K562 (cell line): ENCODE measurements around the gene SEPTIN6. TPM values are rescaled to one million over a fixed set of nuclear protein-coding genes. Genes with fewer than 3 reads are reported as not detected.
A peak's percentile ranks its signal among the peaks of the same experiment; 100 is the strongest.

ENCODE experiments used
- ATAC-seq: fragments of 200-7000 bp; cut with Tn5 transposase; 3 replicates; pipeline ENCODE4 v1.9.1; 2020; ENCODE audit warnings: moderate library complexity
- BruUV-seq: library from RNA; stranded (reverse); fragments of 400-500 nt; replicated peaks from 2 replicates; lab custom pipeline; 2021; lab: Mats Ljungman, UMichigan
- CTCF ChIA-PET: fragments of 300-600 bp; formaldehyde crosslinking; extraction: SDS; loops from one replicate; lab custom pipeline; 2021; ENCODE audit warnings: low intra/inter-chr PET ratio; lab: Yijun Ruan, JAX
- POLR2A ChIA-PET: fragments of 300-600, 350-650 bp; sonication (Branson Sonifier 250); formaldehyde crosslinking; extraction: SDS; loops from one replicate; lab custom pipeline; 2021; ENCODE audit warnings: antibody characterized with exemption, inconsistent platforms; lab: Yijun Ruan, JAX
- DNase-seq, 4 experiments: peaks; one replicate each; pipeline versions ENCODE4 v3.0.0 to v3.0.0-alpha.2; 2011 to 2018; ENCODE audit warnings: low spot score in 3 of 4, mixed read lengths in 3 of 4; ENCODE audit errors: extremely low read depth in 1 of 4
- FAIRE-seq: peaks from 2 replicates; lab custom pipeline; 2011; peaks lifted over from hg19 to GRCh38; lab: Jason Lieb, UNC
- H2AFZ ChIP-seq: 2 replicates; pipeline ENCODE4 v1.6.0; 2011; ENCODE audit warnings: low read depth, low read length, control low read depth, inconsistent platforms
- H3K27ac ChIP-seq: fragments of 200-600 bp; 3 replicates; pipeline ENCODE4 v1.8.0; 2011; ENCODE audit warnings: low read depth, mild to moderate bottlenecking, control low read depth, inconsistent platforms, low read length, moderate library complexity, mixed read lengths; ENCODE audit errors: extremely low read depth
- H3K27me3 ChIP-seq, 2 experiments: fragments of 300-600 bp in 1 of 2; 2 replicates in 1 of 2; 3 replicates in 1 of 2; pipeline versions ENCODE4 v1.6.0 to v1.8.0; 2011; ENCODE audit warnings: inconsistent platforms in 2 of 2, low read length in 2 of 2, mild to moderate bottlenecking in 1 of 2, mixed read lengths in 1 of 2, moderate library complexity in 1 of 2; ENCODE audit not compliant: control insufficient read depth in 2 of 2, insufficient read depth in 2 of 2
- H3K36me3 ChIP-seq: fragments of 300-600 bp; 3 replicates; pipeline ENCODE4 v1.8.0; 2011; ENCODE audit warnings: mild to moderate bottlenecking, low read length, inconsistent platforms; ENCODE audit not compliant: control insufficient read depth, insufficient read depth
- H3K4me1 ChIP-seq, 2 experiments: fragments of 200-600 bp in 1 of 2; replicated peaks in 1 of 2; 2 replicates in 1 of 2; 3 replicates in 1 of 2; pipeline versions ENCODE4 v1.5.1 to v1.8.0; 2011; ENCODE audit warnings: inconsistent platforms in 2 of 2, low read length in 2 of 2, mild to moderate bottlenecking in 1 of 2, mixed read lengths in 1 of 2, moderate library complexity in 1 of 2; ENCODE audit not compliant: control insufficient read depth in 2 of 2, insufficient read depth in 2 of 2
- H3K4me2 ChIP-seq: 2 replicates; pipeline ENCODE4 v1.6.1; 2011; ENCODE audit warnings: low read length, control low read depth, inconsistent platforms, mixed read lengths; ENCODE audit not compliant: insufficient read depth
- H3K4me3 ChIP-seq: fragments of 200-600 bp; sonication (generic), shearing (Covaris generic); 2 replicates; pipeline ENCODE4 v1.5.1; 2016; ENCODE audit warnings: control low read depth, inconsistent platforms
- H3K79me2 ChIP-seq: fragments of 200-600 bp; 3 replicates; pipeline ENCODE4 v1.8.0; 2011; ENCODE audit warnings: low read length, inconsistent platforms; ENCODE audit not compliant: control insufficient read depth, insufficient read depth
- H3K9ac ChIP-seq, 2 experiments: 2 replicates each; pipeline versions ENCODE4 v1.6.0 to v1.6.1; 2011; ENCODE audit warnings: low read depth in 2 of 2, low read length in 2 of 2, control low read depth in 1 of 2, inconsistent platforms in 1 of 2, mild to moderate bottlenecking in 1 of 2, mixed read lengths in 1 of 2; ENCODE audit not compliant: insufficient read depth in 1 of 2
- H3K9me1 ChIP-seq: one replicate; pipeline ENCODE4 v1.6.0; 2011; ENCODE audit warnings: inconsistent platforms, mild to moderate bottlenecking, low read length, moderate library complexity; ENCODE audit not compliant: control insufficient read depth, insufficient read depth
- H3K9me3 ChIP-seq: replicated peaks from 2 replicates; pipeline ENCODE4 v1.5.1; 2011; ENCODE audit warnings: low read depth, low read length, inconsistent platforms; ENCODE audit not compliant: control insufficient read depth, insufficient read depth
- H4K20me1 ChIP-seq: replicated peaks from 2 replicates; pipeline ENCODE4 v1.6.1; 2011; ENCODE audit warnings: low read length, inconsistent platforms, mixed read lengths; ENCODE audit not compliant: control insufficient read depth, insufficient read depth
- ARHGAP35 ChIP-seq: fragments of 450-650 bp; IDR thresholded peaks from 2 replicates; pipeline ENCODE4 v1.6.1; 2018; ENCODE audit not compliant: partially characterized antibody
- ATF2 ChIP-seq: sonication (generic); formaldehyde crosslinking; IDR thresholded peaks from 2 replicates; pipeline ENCODE4 v1.8.1; 2022; ENCODE audit warnings: missing genetic modification reagents
- FOSL1 ChIP-seq: fragments of 200-800 bp; sonication (Bioruptor generic); conservative IDR thresholded peaks from 2 replicates; pipeline ENCODE4 v1.6.1; 2016; ENCODE audit warnings: missing genetic modification characterization, missing compliant biosample characterization
- FOXJ2 ChIP-seq: fragments of 200-800 bp; sonication (Bioruptor generic); IDR thresholded peaks from 2 replicates; pipeline ENCODE4 v1.6.1; 2016; ENCODE audit warnings: missing genetic modification characterization, missing compliant biosample characterization
- PHF8 ChIP-seq: fragments of 200-600 bp; sonication (generic); IDR thresholded peaks from 2 replicates; pipeline ENCODE4 v1.6.1; 2012; ENCODE audit warnings: mixed run types, mild to moderate bottlenecking, inconsistent platforms, low read length, moderate library complexity, borderline replicate concordance
- POLR3G ChIP-seq: IDR thresholded peaks from 2 replicates; pipeline ENCODE4 v1.6.1; 2011; ENCODE audit not compliant: insufficient read length, insufficient replicate concordance; ENCODE audit errors: extremely low read depth
- SFPQ ChIP-seq: fragments of 200-400 bp; formaldehyde crosslinking; IDR thresholded peaks from 2 replicates; pipeline ENCODE4 v1.6.1; 2017; ENCODE audit warnings: mild to moderate bottlenecking, low read depth, low read length, moderate library complexity
- ZNF785 ChIP-seq: fragments of 250-450 bp; sonication (Bioruptor Pico); IDR thresholded peaks from 2 replicates; pipeline ENCODE4 v1.4.0; 2020; ENCODE audit warnings: mild to moderate bottlenecking
- WGBS: fragments of 100-300 bp; shearing (Covaris generic); methylation state at CpG from one replicate; pipeline ENCODE4 v1.1.6; 2016; ENCODE audit warnings: low coverage, mixed read lengths; ENCODE audit not compliant: insufficient coverage; ENCODE audit errors: missing lambda C conversion rate; 5-methylcytosine and 5-hydroxymethylcytosine counted together
- in situ Hi-C: fragments of 300-500 bp; cut with MboI; formaldehyde crosslinking; loops from 4 replicates; pipeline ENCODE4 v1.15.0; 2018; ENCODE audit warnings: inconsistent platforms, mixed read lengths
- intact Hi-C: fragments of 100-400 bp; cut with micrococcal nuclease; formaldehyde crosslinking; loops from 2 replicates; pipeline ENCODE4 v1.14.2; 2022
- polyA plus RNA-seq, 8 experiments: library from polyadenylated mRNA; depleted of rRNA in 4 of 8; stranded (reverse) in 5 of 8; unstranded in 3 of 8; fragments of >200 nt; fragmentation: Nextera tagmentation in 2 of 8; fragmentation: Illumina TruSeq in 1 of 8; extraction: Ambion mirVana in 2 of 8; extraction: Trizol in 1 of 8; gene quantifications; 2 replicates each; pipeline versions ENCODE4 v1.2.1 to v1.2.3, GENCODE V29; 2011 to 2014; ENCODE audit warnings: inconsistent platforms in 1 of 8, missing spikeins in 1 of 8
- total RNA-seq, 7 experiments: library from RNA; depleted of rRNA in 6 of 7; stranded (reverse); fragments of >200 nt in 6 of 7; fragmentation: Illumina TruSeq in 2 of 7; extraction: Trizol in 2 of 7; gene quantifications; 2 replicates each; pipeline versions ENCODE4 v1.2.1 to v1.2.3, GENCODE V29; 2011 to 2021; ENCODE audit warnings: low replicate concordance in 1 of 7
- TF ChIP-seq, protein P1 (sequence below): fragments of 450-650 bp; IDR thresholded peaks from 2 replicates; pipeline ENCODE4 v1.6.1; 2016
- TF ChIP-seq, protein P2 (sequence below): fragments of 450-650 bp; formaldehyde crosslinking; conservative IDR thresholded peaks from 2 replicates; pipeline ENCODE4 v1.4.0; 2022; ENCODE audit warnings: mild to moderate bottlenecking, missing genetic modification characterization

Gene SEPTIN6
- total and polyA plus RNA-seq, 9 of the 15 experiments (the other 6 are each of a cell fraction or from before 2014, with no cell fraction given) = 8.4 to 67.0 (median 37.8) TPM

DNA sequence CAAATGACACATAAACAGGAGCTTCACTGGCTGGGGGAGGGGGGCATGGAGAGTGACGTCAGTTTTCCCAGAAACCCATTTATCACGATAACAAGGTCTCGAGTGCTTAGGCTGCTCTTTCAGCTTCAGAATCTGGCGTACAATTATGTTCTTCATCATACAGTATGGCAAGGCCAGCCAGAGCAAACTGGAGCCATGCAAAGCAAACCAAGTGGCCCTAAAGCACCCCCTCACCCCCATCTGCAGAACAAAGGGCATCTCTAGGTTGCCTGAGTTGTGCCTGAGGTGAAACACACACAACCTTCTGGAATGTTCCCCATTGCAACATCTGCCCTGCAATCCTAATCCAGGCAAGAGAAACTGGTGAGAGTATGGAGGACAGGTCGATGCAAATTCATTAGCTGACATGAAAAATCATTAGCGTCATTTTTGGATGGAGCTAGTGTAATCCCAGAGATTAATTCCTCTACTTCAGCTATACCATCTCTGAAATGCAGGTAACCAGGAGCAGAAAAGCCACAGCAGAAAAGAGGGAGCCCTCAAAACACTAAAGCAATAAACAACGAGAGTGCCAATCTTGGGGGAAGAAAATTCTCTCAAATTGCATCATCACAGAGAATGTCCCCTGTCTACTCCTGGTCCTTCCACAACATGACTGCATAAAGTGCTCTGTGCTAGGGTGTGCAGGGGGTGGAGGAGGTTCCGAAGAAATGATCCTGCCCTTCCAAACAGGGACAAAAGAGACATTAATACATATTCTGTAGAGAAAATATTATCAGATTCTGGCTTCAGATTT, 1.8 kb downstream of the SEPTIN6 start:
- peak; percentile 96 for FAIRE-seq
- H3K9me1 ChIP-seq = no peaks in the 10 kb centered on the region
- DNase-seq = peak; percentile 40 to 89 (median 60)
- 0 out of 3 replicates have a peak, but pooled peaks cover 4% of the 10 kb centered on the region for H3K36me3 ChIP-seq
- H4K20me1 ChIP-seq = no peaks in the 10 kb centered on the region
- 0% methylated on average over 8 of the region's 8 CpGs for WGBS
- H3K79me2 ChIP-seq = peaks cover 64% of the 10 kb centered on the region
- in situ Hi-C loops = no loop called here
- no peaks in the 10 kb centered on the region for H3K9me3 ChIP-seq
- POLR2A ChIA-PET = interaction anchor here (0.5 to 2.1 kb wide), 18 partner anchors 9 to 213 kb away, joined by 3 to 8 read pairs (median 3); no protein-coding TSS in a partner anchor
- H3K9ac ChIP-seq = peak overlapping the region; percentile 80; a peak in 3 of 4 replicates
- ATAC-seq = peak; percentile 47
- H3K27ac ChIP-seq = peak overlapping the region; percentile 90
- H3K4me2 ChIP-seq = peak overlapping the region; percentile 90
- BruUV-seq = no TSS peak
- intact Hi-C loops = loop anchor here (5.0 kb wide), 1 partner anchor 84 kb away; the partner anchor contains the start of gene NKRF
- peaks cover 26 to 30% of the 10 kb centered on the region in 2 experiments for H3K4me1 ChIP-seq
- CTCF ChIA-PET = no interaction called here
- H3K4me3 ChIP-seq = peak overlapping the region; percentile 91
- no peaks in the 10 kb centered on the region for H3K27me3 ChIP-seq
- peak overlapping the region; percentile 63 for H2AFZ ChIP-seq
- TF ChIP-seq ZNF785 (CRISPR knock-in tag) = no peak
- TF ChIP-seq FOXJ2 (tag) = no peak
- no peak for TF ChIP-seq SFPQ
- no peak for TF ChIP-seq ARHGAP35
- TF ChIP-seq PHF8 = peak; percentile 40; the same call in 1 of the 2 replicates
- TF ChIP-seq FOSL1 (tag) = peak; percentile 80
- TF ChIP-seq, protein P1, sequence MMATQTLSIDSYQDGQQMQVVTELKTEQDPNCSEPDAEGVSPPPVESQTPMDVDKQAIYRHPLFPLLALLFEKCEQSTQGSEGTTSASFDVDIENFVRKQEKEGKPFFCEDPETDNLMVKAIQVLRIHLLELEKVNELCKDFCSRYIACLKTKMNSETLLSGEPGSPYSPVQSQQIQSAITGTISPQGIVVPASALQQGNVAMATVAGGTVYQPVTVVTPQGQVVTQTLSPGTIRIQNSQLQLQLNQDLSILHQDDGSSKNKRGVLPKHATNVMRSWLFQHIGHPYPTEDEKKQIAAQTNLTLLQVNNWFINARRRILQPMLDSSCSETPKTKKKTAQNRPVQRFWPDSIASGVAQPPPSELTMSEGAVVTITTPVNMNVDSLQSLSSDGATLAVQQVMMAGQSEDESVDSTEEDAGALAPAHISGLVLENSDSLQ = peak; percentile 65; the same call in 1 of the 2 replicates
- TF ChIP-seq POLR3G = no peak
- peak; percentile 63; the same call in 1 of the 2 replicates for TF ChIP-seq ATF2 (CRISPR knock-in tag)
- TF ChIP-seq, protein P2, sequence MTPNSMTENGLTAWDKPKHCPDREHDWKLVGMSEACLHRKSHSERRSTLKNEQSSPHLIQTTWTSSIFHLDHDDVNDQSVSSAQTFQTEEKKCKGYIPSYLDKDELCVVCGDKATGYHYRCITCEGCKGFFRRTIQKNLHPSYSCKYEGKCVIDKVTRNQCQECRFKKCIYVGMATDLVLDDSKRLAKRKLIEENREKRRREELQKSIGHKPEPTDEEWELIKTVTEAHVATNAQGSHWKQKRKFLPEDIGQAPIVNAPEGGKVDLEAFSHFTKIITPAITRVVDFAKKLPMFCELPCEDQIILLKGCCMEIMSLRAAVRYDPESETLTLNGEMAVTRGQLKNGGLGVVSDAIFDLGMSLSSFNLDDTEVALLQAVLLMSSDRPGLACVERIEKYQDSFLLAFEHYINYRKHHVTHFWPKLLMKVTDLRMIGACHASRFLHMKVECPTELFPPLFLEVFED = no peak
